Measurements from ENCODE around the gene CFAP61.

- TF ChIP-seq SIN3A (IDR thresholded peaks at IDR 0.05; ENCODE audit: borderline replicate concordance, low read depth, low read length) (no peak), CTCF (IDR thresholded peaks at IDR 0.05) (no peak), TAF1 (IDR thresholded peaks at IDR 0.05; ENCODE audit: borderline replicate concordance, low read depth, low read length) (no peak), RCOR1 (IDR thresholded peaks at IDR 0.05; ENCODE audit: low read length) (no peak), MAX (IDR thresholded peaks at IDR 0.05; ENCODE audit: low read depth) (no peak)
Observed at GRCh38 chr20:20393207-20394120, 341.1 kb downstream of the CFAP61 start.
